Gastrocnemius medialis (tissue), 4 donors: Measurements from ENCODE around the gene RPL23. TPM values are rescaled to one million over a fixed set of nuclear protein-coding genes. Genes with fewer than 3 reads are reported as not detected.

Experiments
- ATAC-seq, 2 donors: fragments of 150-250 bp; one replicate each; pipeline ENCODE4 v1.9.1; 2016
- DNase-seq, 2 donors: peaks; one replicate each; pipeline ENCODE4 v3.0.0-alpha.2; 2019
- H3K27ac ChIP-seq, 4 donors: fragments of 200-600 bp; sonication (generic); 1 replicate in 1 of 4; 2 replicates in 3 of 4; pipeline ENCODE4 v1.5.1; 2016 to 2018; ENCODE audit warnings: mild to moderate bottlenecking in 2 of 4, moderate library complexity in 1 of 4
- H3K27me3 ChIP-seq, 3 donors: fragments of 200-600 bp; sonication (generic) in 2 of 3; 1 replicate in 1 of 3; 2 replicates in 2 of 3; pipeline versions ENCODE4 v1.5.1 to v1.6.0; 2016 to 2019; ENCODE audit warnings: mild to moderate bottlenecking in 1 of 3, moderate library complexity in 1 of 3
- H3K36me3 ChIP-seq, 2 donors: fragments of 200-600 bp; sonication (generic) in 1 of 2; one replicate each; pipeline ENCODE4 v1.5.1; 2017 to 2018
- H3K4me1 ChIP-seq, 2 donors: fragments of 200-600 bp; sonication (generic) in 1 of 2; one replicate each; pipeline ENCODE4 v1.5.1; 2016 to 2017; ENCODE audit warnings: mild to moderate bottlenecking in 2 of 2
- H3K4me3 ChIP-seq, 4 donors: fragments of 200-600 bp; sonication (generic) in 3 of 4; 1 replicate in 1 of 4; 2 replicates in 3 of 4; pipeline ENCODE4 v1.5.1; 2016 to 2019; ENCODE audit warnings: mild to moderate bottlenecking in 2 of 4
- H3K9me3 ChIP-seq, 3 donors: fragments of 200-600 bp; sonication (generic) in 2 of 3; 1 replicate in 1 of 3; 2 replicates in 2 of 3; pipeline ENCODE4 v1.5.1; 2016 to 2019
- POLR2A ChIP-seq, 2 donors: fragments of 450-650 bp; IDR thresholded peaks; one replicate each; pipeline ENCODE4 v1.6.1; 2017; ENCODE audit warnings: antibody characterized with exemption in 2 of 2, mild to moderate bottlenecking in 2 of 2, moderate library complexity in 2 of 2
- in situ Hi-C, 4 donors: fragments of 200-750 bp; cut with MboI; loops; one replicate each; pipeline versions ENCODE4 v1.15.0 to v1.8.0; 2017; ENCODE audit warnings: low sequenced_read_pairs in 4 of 4
- intact Hi-C: fragments of 100-400 bp; cut with DNase I; formaldehyde crosslinking; loops from one replicate; pipeline ENCODE4 v1.15.1; 2023; ENCODE audit warnings: low total_unique reads
- total RNA-seq, 4 donors: library from RNA; depleted of rRNA; stranded (reverse); fragments of >200 nt; gene quantifications; one replicate each; pipeline versions ENCODE4 v1.1.0 to v1.2.3, GENCODE V29; 2016
- TF ChIP-seq, protein P1 (sequence below), 5 experiments: fragments of 450-650 bp in 3 of 5; fragments of 200-600 bp in 2 of 5; sonication (generic) in 2 of 5; IDR thresholded peaks in 4 of 5; conservative IDR thresholded peaks in 1 of 5; 1 replicate in 4 of 5; 2 replicates in 1 of 5; pipeline ENCODE4 v1.5.1; 2016 to 2019; ENCODE audit warnings: antibody characterized with exemption in 5 of 5, mild to moderate bottlenecking in 3 of 5, moderate library complexity in 3 of 5

The RPL23 gene
- total RNA-seq, 4 donors from 2014 or later, result 878 to 1,126 (median 955) TPM

DNA sequence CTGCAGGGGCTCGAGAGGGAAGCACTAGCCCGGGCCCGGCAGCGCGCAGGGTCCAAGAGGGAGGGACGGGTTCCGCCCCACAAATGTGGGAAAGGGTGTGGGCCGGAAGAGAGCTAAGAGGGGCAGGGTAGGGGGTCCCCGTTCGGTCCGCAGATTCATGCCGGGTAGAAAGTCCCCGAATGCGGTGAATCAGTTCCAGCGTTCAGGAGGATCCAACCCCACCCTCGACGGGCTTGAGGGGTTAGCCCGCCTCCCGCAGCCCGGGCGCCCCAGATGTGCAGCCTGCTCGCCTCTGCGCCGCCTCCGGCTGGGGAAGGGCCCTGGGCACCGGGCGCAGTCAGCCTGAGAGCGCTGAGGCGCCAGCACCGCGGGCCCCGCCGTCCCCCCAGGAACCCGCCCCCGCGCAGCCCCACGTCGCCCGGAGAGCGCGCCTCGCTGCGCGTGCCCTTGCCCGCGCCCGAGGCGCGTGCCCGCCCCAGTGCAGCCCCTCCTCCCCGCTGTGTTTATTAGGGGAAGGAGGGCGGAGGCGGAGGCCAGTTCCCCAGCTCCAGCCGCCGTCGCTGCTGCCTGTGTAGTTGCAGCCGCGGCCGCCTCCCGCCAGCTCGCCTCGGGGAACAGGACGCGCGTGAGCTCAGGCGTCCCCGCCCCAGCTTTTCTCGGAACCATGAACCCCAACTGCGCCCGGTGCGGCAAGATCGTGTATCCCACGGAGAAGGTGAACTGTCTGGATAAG, 16.2 kb upstream of the RPL23 start, which contains the start of gene LASP1:
Gene LASP1 (plus strand): TSS at position 533 of the 733 bp plus-strand sequence. CDS start 132 bp downstream, at position 665.
- DNase-seq (peak; percentile 72 to 77), ATAC-seq (peak; percentile 77)
- peaks cover 22 to 28% of the 10 kb centered on the region in 2 donors for H3K4me1 ChIP-seq
- H3K27ac ChIP-seq, result peak within 1 kb of the TSS; percentile 87 to 92 (median 90)
- H3K27me3 ChIP-seq, result no peaks in the 10 kb centered on the region
- TF ChIP-seq POLR2A (IDR thresholded peaks at IDR 0.05), result peak; percentile 90 to 94
- TF ChIP-seq, protein P1, sequence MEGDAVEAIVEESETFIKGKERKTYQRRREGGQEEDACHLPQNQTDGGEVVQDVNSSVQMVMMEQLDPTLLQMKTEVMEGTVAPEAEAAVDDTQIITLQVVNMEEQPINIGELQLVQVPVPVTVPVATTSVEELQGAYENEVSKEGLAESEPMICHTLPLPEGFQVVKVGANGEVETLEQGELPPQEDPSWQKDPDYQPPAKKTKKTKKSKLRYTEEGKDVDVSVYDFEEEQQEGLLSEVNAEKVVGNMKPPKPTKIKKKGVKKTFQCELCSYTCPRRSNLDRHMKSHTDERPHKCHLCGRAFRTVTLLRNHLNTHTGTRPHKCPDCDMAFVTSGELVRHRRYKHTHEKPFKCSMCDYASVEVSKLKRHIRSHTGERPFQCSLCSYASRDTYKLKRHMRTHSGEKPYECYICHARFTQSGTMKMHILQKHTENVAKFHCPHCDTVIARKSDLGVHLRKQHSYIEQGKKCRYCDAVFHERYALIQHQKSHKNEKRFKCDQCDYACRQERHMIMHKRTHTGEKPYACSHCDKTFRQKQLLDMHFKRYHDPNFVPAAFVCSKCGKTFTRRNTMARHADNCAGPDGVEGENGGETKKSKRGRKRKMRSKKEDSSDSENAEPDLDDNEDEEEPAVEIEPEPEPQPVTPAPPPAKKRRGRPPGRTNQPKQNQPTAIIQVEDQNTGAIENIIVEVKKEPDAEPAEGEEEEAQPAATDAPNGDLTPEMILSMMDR (IDR thresholded peaks at IDR 0.05 in 4 of 5, conservative IDR thresholded peaks at IDR 0.05 in 1 of 5), result no peak
- peak within 1 kb of the TSS; percentile 70 to 99 (median 87) for H3K4me3 ChIP-seq
- H3K36me3 ChIP-seq, result no peaks in the 10 kb centered on the region
- in situ Hi-C loops (loop anchor here in 1 of 4 donors (25.0 kb wide), 1 partner anchor 293 kb away; the partner anchor contains the start of genes ARL5C and PLXDC1), intact Hi-C loops (loop anchor here (1.0 to 5.0 kb wide), 7 partner anchors 16 to 283 kb away; partner anchors contain the start of genes CWC25, PIP4K2B, PSMB3 and RPL23)
- no peaks in the 10 kb centered on the region for H3K9me3 ChIP-seq

DNA sequence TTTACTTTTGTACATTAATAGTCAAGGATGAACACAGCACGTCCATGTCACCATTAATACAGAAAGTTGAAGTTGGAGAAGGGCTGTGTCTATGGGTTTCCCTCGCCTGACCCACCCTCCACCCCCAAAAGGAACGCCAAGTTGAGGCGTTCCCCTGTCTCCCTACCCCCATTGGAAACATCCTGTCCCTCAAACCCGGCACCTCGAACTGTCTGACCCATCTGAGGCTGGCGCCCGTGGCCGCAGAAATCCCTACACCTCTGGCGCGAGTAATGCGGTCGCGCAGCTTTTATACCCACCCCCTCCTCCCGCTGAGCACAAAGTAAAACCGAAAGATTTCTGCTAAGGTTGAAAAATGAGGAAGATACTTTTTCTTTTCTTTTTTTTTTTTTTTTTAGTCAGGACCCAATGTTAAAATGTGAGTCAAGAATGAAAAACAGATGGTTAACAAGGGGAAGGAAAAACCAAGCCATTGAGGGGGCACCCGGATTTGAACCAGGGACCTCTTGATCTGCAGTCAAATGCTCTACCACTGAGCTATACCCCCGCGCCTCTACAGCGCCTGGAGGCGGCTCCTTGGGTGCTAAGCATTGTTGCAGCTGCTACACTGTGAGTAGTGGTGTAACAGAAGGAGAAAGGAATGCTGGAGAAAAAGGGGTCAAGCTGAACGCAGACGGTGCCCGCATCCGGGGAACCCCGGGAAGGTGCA, 15.4 kb upstream of the RPL23 start:
- in situ Hi-C loops, result loop anchor here in 1 of 4 donors (25.0 kb wide), 1 partner anchor 293 kb away; the partner anchor contains the start of genes ARL5C and PLXDC1
- intact Hi-C loops, result loop anchor here (1.0 to 5.0 kb wide), 4 partner anchors 44 to 167 kb away; partner anchors contain the start of genes CWC25 and PIP4K2B
- H3K4me1 ChIP-seq, result peaks cover 16 to 21% of the 10 kb centered on the region in 2 donors

DNA sequence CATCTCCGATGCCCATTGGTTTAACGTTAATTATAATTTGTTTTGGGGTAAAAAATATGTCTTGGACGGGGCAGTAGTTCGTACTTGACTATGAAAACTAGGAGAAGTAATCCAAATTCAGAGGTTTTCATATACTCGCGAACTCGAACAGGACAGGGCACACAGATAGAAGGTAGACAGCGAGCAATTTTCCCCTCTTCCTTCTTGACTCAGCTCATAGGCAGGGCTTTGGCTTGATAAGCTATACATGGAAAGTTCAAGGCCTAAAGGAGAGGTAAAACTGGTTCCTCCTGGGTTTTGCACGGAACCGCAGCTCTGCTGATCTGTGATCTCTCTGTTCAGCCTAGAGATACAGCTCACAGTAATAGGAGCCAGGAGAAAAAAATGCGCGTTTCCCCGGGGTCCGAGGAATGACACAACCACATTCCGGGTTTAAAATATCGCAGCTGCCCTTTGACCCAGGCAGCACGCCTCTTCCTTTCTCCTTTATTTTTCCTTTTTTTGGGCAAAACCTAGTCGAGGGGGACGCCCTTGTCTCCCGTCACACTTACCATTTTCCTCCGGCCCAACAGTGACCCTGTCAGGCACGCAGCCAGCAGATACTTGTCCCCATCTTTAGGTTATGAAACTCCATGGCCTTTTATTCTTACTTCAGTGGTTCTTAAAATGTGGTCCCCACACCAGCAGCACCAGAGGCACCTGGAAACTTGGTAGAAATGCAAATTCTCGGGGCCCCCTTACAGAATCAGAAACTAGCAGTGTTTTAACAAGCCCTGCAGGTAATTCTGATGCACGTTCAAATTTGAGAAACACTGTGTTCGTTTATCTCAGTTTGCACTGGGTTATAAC, 14.7 kb upstream of the RPL23 start:
- DNase-seq, result peak; percentile 38 to 69
- H3K4me1 ChIP-seq, result peaks cover 9 to 16% of the 10 kb centered on the region in 2 donors
- no peaks in the 10 kb centered on the region for H3K9me3 ChIP-seq
- no peaks in the 10 kb centered on the region for H3K27me3 ChIP-seq
- ATAC-seq, result peak; percentile 4
- no peaks in the 10 kb centered on the region for H3K36me3 ChIP-seq
- intact Hi-C loops (loop anchor here (2.0 to 5.0 kb wide), 2 partner anchors 55 to 166 kb away; no protein-coding TSS in a partner anchor), in situ Hi-C loops (loop anchor here in 1 of 4 donors (25.0 kb wide), 1 partner anchor 294 kb away; the partner anchor contains the start of genes ARL5C and PLXDC1)
- TF ChIP-seq, protein P1 (IDR thresholded peaks at IDR 0.05 in 4 of 5, conservative IDR thresholded peaks at IDR 0.05 in 1 of 5), result no peak
- TF ChIP-seq POLR2A (IDR thresholded peaks at IDR 0.05), result peak in 1 of 2 donors; percentile 11
- peak overlapping the region; percentile 70 to 99 (median 87) for H3K4me3 ChIP-seq
- H3K27ac ChIP-seq, result peak overlapping the region; percentile 87 to 92 (median 90)

More for the DNA sequence above, 15.4 kb upstream of the RPL23 start:
- Histone ChIP-seq H3K27ac (peak overlapping the region; percentile 87 to 92 (median 90)), H3K36me3 (no peaks in the 10 kb centered on the region), H3K4me3 (peak overlapping the region; percentile 70 to 99 (median 87)), H3K27me3 (no peaks in the 10 kb centered on the region), H3K9me3 (no peaks in the 10 kb centered on the region)
- DNase-seq (peak; percentile 77 to 89), ATAC-seq (peak; percentile 78 to 81)
- TF ChIP-seq, protein P1 (IDR thresholded peaks at IDR 0.05 in 4 of 5, conservative IDR thresholded peaks at IDR 0.05 in 1 of 5), result peak in 1 of 5 experiments; percentile 7
- no peak for TF ChIP-seq POLR2A (IDR thresholded peaks at IDR 0.05)
